Peyer's patch (tissue), 4 donors: Measurements from ENCODE around the gene PTPMT1. TPM values are rescaled to one million over a fixed set of nuclear protein-coding genes. Genes with fewer than 3 reads are reported as not detected.

Experiments
- DNase-seq, 3 donors: peaks; one replicate each; pipeline ENCODE4 v3.0.0-alpha.2; 2017 to 2019
- H3K27ac ChIP-seq, 4 donors: fragments of 200-600 bp; sonication (generic); one replicate each; pipeline ENCODE4 v1.5.1; 2016 to 2019
- H3K27me3 ChIP-seq, 2 donors: fragments of 200-600 bp; sonication (generic); one replicate each; pipeline ENCODE4 v1.5.1; 2019
- H3K36me3 ChIP-seq, 3 donors: fragments of 200-600 bp; sonication (generic); one replicate each; pipeline ENCODE4 v1.5.1; 2016 to 2019
- H3K4me1 ChIP-seq, 4 donors: fragments of 200-600 bp; sonication (generic); one replicate each; pipeline ENCODE4 v1.5.1; 2016 to 2019
- H3K4me3 ChIP-seq, 4 donors: fragments of 200-600 bp; sonication (generic); 1 replicate in 3 of 4; 2 replicates in 1 of 4; pipeline ENCODE4 v1.5.1; 2016 to 2019; ENCODE audit warnings: mild to moderate bottlenecking in 1 of 4
- H3K9me3 ChIP-seq, 4 donors: fragments of 200-600 bp; sonication (generic); one replicate each; pipeline ENCODE4 v1.5.1; 2016 to 2019; ENCODE audit warnings: mild to moderate bottlenecking in 1 of 4
- CTCF ChIP-seq, 6 experiments: fragments of 450-650 bp in 4 of 6; fragments of 200-600 bp in 2 of 6; sonication (generic) in 1 of 6; IDR thresholded peaks; one replicate each; pipeline ENCODE4 v1.5.1; 2017 to 2019; ENCODE audit warnings: antibody characterized with exemption in 6 of 6, mild to moderate bottlenecking in 3 of 6, moderate library complexity in 1 of 6
- POLR2A ChIP-seq, 2 donors: fragments of 450-650 bp; IDR thresholded peaks; one replicate each; pipeline ENCODE4 v1.5.1; 2017; ENCODE audit warnings: antibody characterized with exemption in 2 of 2, mild to moderate bottlenecking in 2 of 2, moderate library complexity in 2 of 2
- total RNA-seq, 4 donors: library from RNA; depleted of rRNA; stranded (reverse); fragments of >200 nt; gene quantifications; one replicate each; pipeline ENCODE4 v1.1.0, GENCODE V29; 2016

PTPMT1 gene
- total RNA-seq, 4 donors from 2014 or later = 43.1 to 80.9 (median 65.8) TPM

- peaks cover 0 to 9% (median 7%) of the 10 kb centered on the region in 4 donors for H3K4me1 ChIP-seq
- no peak for DNase-seq
- H3K4me3 ChIP-seq = no peak overlapping the region
- H3K9me3 ChIP-seq = no peaks in the 10 kb centered on the region
- no peak overlapping the region for H3K27ac ChIP-seq
- H3K36me3 ChIP-seq = no peaks in the 10 kb centered on the region
- TF ChIP-seq CTCF (IDR thresholded peaks at IDR 0.05) (no peak), POLR2A (IDR thresholded peaks at IDR 0.05) (no peak)
- peaks cover 0 to 17% of the 10 kb centered on the region in 2 donors for H3K27me3 ChIP-seq
Observed at GRCh38 chr11:47595029-47595428, 29.6 kb downstream of the PTPMT1 start.

GRCh38 chr11:47595967-47596366 lies 30.6 kb downstream of the PTPMT1 start:
- Histone ChIP-seq H3K36me3 (no peaks in the 10 kb centered on the region), H3K4me3 (no peak overlapping the region), H3K27me3 (peaks cover 0 to 17% of the 10 kb centered on the region in 2 donors), H3K4me1 (peaks cover 0 to 9% (median 7%) of the 10 kb centered on the region in 4 donors), H3K9me3 (no peaks in the 10 kb centered on the region), H3K27ac (no peak overlapping the region)
- TF ChIP-seq POLR2A (IDR thresholded peaks at IDR 0.05) (no peak), CTCF (IDR thresholded peaks at IDR 0.05) (no peak)
- no peak for DNase-seq

- Histone ChIP-seq H3K9me3 (no peaks in the 10 kb centered on the region), H3K27me3 (no peaks in the 10 kb centered on the region), H3K36me3 (no peaks in the 10 kb centered on the region), H3K27ac (no peak overlapping the region), H3K4me3 (no peak overlapping the region), H3K4me1 (no peaks in the 10 kb centered on the region)
- no peak for TF ChIP-seq CTCF (IDR thresholded peaks at IDR 0.05)
- DNase-seq = peak in 1 of 3 donors; percentile 15
Observed at GRCh38 chr11:47599902-47600301, 34.5 kb downstream of the PTPMT1 start.

- TF ChIP-seq POLR2A (IDR thresholded peaks at IDR 0.05) (no peak), CTCF (IDR thresholded peaks at IDR 0.05) (no peak)
- no peaks in the 10 kb centered on the region for H3K36me3 ChIP-seq
- H3K4me3 ChIP-seq = no peak overlapping the region
- H3K27me3 ChIP-seq = no peaks in the 10 kb centered on the region
- no peaks in the 10 kb centered on the region for H3K4me1 ChIP-seq
- DNase-seq = no peak
- H3K9me3 ChIP-seq = no peaks in the 10 kb centered on the region
- no peak overlapping the region for H3K27ac ChIP-seq
Observed at GRCh38 chr11:47603295-47603694, 37.9 kb downstream of the PTPMT1 start.

- no peak for TF ChIP-seq CTCF (IDR thresholded peaks at IDR 0.05)
- TF ChIP-seq POLR2A (IDR thresholded peaks at IDR 0.05) = no peak
- peaks cover 0 to 1% (median 0%) of the 10 kb centered on the region in 3 donors for H3K36me3 ChIP-seq
Observed at GRCh38 chr11:47605921-47606320, 40.5 kb downstream of the PTPMT1 start.

GRCh38 chr11:47606731-47607130 lies 41.3 kb downstream of the PTPMT1 start:
- DNase-seq = no peak
- Histone ChIP-seq H3K9me3 (no peaks in the 10 kb centered on the region), H3K4me1 (no peaks in the 10 kb centered on the region), H3K36me3 (peaks cover 0 to 6% (median 0%) of the 10 kb centered on the region in 3 donors), H3K27me3 (no peaks in the 10 kb centered on the region), H3K4me3 (no peak overlapping the region), H3K27ac (no peak overlapping the region)
- no peak for TF ChIP-seq POLR2A (IDR thresholded peaks at IDR 0.05)
- no peak for TF ChIP-seq CTCF (IDR thresholded peaks at IDR 0.05)

More at GRCh38 chr11:47605921-47606320, 40.5 kb downstream of the PTPMT1 start:
- no peaks in the 10 kb centered on the region for H3K4me1 ChIP-seq
- H3K4me3 ChIP-seq = no peak overlapping the region
- H3K27me3 ChIP-seq = no peaks in the 10 kb centered on the region
- DNase-seq = no peak
- H3K27ac ChIP-seq = no peak overlapping the region
- no peaks in the 10 kb centered on the region for H3K9me3 ChIP-seq
